Transverse colon (tissue), 4 donors: ENCODE data around the gene MMP12.

Experiments
- CTCF ChIP-seq, 5 experiments: fragments of 200-600 bp in 3 of 5; fragments of 450-650 bp in 2 of 5; sonication (generic) in 3 of 5; IDR thresholded peaks; 1 replicate in 2 of 5; 2 replicates in 3 of 5; pipeline ENCODE4 v1.5.1; 2016 to 2017; ENCODE audit warnings: antibody characterized with exemption in 5 of 5, inconsistent platforms in 3 of 5, mild to moderate bottlenecking in 2 of 5, moderate library complexity in 1 of 5
- POLR2AphosphoS5 ChIP-seq, 3 donors: sonication (generic); formaldehyde crosslinking; IDR thresholded peaks; one replicate each; pipeline ENCODE4 v1.6.1; 2016; ENCODE audit warnings: antibody characterized with exemption in 3 of 3

- TF ChIP-seq CTCF (IDR thresholded peaks at IDR 0.05) (no peak), POLR2AphosphoS5 (IDR thresholded peaks at IDR 0.05) (no peak)
These were observed 45.4 kb upstream of the MMP12 start for GRCh38 chr11:102920118-102920684.
